ENCODE measurements around the gene CYP1B1. TPM values are rescaled to one million over a fixed set of nuclear protein-coding genes. Genes with fewer than 3 reads are reported as not detected.

The CYP1B1 gene
- total and polyA plus RNA-seq, 2 of the 13 experiments (the other 11 are each of a cell fraction or from before 2014, with no cell fraction given) = not detected

DNA sequence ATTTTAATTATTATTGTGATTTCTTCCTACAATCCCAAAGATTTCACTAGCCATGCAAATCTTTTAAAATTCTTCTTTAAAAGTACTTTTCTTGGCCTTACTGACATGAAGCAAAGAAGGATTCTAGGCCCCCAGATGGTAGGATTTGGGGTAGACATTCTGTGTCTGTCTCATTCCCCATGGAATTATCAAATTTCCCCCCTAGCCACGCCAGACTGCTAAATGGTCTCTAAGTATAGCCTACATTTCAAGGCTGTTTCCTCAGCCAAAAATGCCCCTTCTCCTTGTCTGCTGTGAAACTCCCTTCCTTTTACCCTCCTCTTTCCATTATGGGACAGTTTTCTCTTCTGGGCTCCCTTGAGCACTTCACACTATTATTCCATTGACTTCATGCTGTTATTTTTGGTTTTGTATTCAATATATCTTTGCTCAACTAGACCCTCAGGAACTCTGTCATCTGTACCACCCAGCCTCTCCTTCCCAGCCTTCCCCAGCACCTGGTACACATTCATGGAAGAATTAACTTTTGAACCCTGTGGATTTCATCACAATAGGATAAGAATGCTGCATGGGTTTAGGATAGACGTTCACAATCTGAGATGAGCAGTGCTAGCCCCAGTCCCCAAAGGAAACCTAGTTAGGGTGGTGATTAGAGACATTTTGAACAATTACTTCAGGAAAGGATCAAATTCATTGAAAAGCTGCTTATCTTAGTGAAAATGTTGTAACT lies 21.5 kb upstream of the CYP1B1 start:
- in situ Hi-C loops (cut with HindIII; ENCODE audit: extremely low pct_ligation_motif_present, low pct_unique_long_range_greater_than_20kb) (no loop called here), intact Hi-C loops (cut with micrococcal nuclease; ENCODE audit: unreplicated experiment) (no loop called here)
- no peaks in the 10 kb centered on the region for H3K79me2 ChIP-seq (ENCODE audit: insufficient read depth, low read length)
- ChIA-PET POLR2A (no interaction called here), CTCF (ENCODE audit: low intra/inter-chr PET ratio, low total read pairs) (no interaction called here)
- DNase-seq (ENCODE audit: low spot score) (no peak), ATAC-seq (no peak), FAIRE-seq (no peak)
- 2% methylated on average over 2 of the region's 2 CpGs for WGBS (ENCODE audit: low lambda C conversion rate)
- H3K36me3 ChIP-seq (replicated peaks in 1 of 2; ENCODE audit: control insufficient read depth in 1 of 2, insufficient read depth in 2 of 2, low read length in 2 of 2) = no peaks in the 10 kb centered on the region
- H3K4me1 ChIP-seq (ENCODE audit: insufficient read depth, low read length) = peaks cover 3% of the 10 kb centered on the region; the same call in 1 of the 2 replicates
- peaks cover 0 to 29% of the 10 kb centered on the region in 2 experiments; a peak in 3 of 5 replicates for H3K27me3 ChIP-seq (ENCODE audit: control insufficient read depth in 1 of 2, insufficient read depth in 2 of 2, low read length in 2 of 2)
- no peaks in the 10 kb centered on the region for H4K20me1 ChIP-seq (ENCODE audit: insufficient read depth, low read length)
- BruUV-seq (replicated peaks) = no TSS peak
- TF ChIP-seq ZNF260 (CRISPR knock-in tag; IDR thresholded peaks at IDR 0.05; ENCODE audit: borderline replicate concordance, low read depth) (no peak), ZNF251 (CRISPR knock-in tag; IDR thresholded peaks at IDR 0.05) (no peak), ZNF883 (CRISPR knock-in tag; IDR thresholded peaks at IDR 0.05; ENCODE audit: not compliant biosample characterization) (no peak), SKI (IDR thresholded peaks at IDR 0.05; ENCODE audit: partially characterized antibody) (no peak), POLR2G (IDR thresholded peaks at IDR 0.05; ENCODE audit: low read depth, low read length) (no peak), IRF2 (CRISPR knock-in tag; IDR thresholded peaks at IDR 0.05) (no peak), ZFAT (CRISPR knock-in tag; conservative IDR thresholded peaks at IDR 0.05) (no peak), ZNF12 (CRISPR knock-in tag; IDR thresholded peaks at IDR 0.05) (no peak), CAMTA2 (CRISPR knock-in tag; IDR thresholded peaks at IDR 0.05; ENCODE audit: borderline replicate concordance) (no peak)
- TF ChIP-seq, protein P1, sequence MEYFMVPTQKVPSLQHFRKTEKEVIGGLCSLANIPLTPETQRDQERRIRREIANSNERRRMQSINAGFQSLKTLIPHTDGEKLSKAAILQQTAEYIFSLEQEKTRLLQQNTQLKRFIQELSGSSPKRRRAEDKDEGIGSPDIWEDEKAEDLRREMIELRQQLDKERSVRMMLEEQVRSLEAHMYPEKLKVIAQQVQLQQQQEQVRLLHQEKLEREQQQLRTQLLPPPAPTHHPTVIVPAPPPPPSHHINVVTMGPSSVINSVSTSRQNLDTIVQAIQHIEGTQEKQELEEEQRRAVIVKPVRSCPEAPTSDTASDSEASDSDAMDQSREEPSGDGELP (IDR thresholded peaks at IDR 0.05; ENCODE audit: borderline replicate concordance, low read depth) = no peak
- TF ChIP-seq, protein P2, sequence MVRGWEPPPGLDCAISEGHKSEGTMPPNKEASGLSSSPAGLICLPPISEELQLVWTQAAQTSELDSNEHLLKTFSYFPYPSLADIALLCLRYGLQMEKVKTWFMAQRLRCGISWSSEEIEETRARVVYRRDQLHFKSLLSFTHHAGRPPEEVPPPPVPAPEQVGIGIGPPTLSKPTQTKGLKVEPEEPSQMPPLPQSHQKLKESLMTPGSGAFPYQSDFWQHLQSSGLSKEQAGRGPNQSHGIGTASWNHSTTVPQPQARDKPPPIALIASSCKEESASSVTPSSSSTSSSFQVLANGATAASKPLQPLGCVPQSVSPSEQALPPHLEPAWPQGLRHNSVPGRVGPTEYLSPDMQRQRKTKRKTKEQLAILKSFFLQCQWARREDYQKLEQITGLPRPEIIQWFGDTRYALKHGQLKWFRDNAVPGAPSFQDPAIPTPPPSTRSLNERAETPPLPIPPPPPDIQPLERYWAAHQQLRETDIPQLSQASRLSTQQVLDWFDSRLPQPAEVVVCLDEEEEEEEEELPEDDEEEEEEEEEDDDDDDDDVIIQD (CRISPR knock-in tag; IDR thresholded peaks at IDR 0.05; ENCODE audit: low read depth) = no peak
- TF ChIP-seq, protein P3, sequence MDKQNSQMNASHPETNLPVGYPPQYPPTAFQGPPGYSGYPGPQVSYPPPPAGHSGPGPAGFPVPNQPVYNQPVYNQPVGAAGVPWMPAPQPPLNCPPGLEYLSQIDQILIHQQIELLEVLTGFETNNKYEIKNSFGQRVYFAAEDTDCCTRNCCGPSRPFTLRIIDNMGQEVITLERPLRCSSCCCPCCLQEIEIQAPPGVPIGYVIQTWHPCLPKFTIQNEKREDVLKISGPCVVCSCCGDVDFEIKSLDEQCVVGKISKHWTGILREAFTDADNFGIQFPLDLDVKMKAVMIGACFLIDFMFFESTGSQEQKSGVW (CRISPR knock-in tag; IDR thresholded peaks at IDR 0.05; ENCODE audit: borderline replicate concordance) = no peak
- no peak overlapping the region for H2AFZ ChIP-seq (ENCODE audit: low read length)
- H3K27ac ChIP-seq (ENCODE audit: extremely low read length, insufficient read depth, low read length) = no peak overlapping the region
- H3K4me2 ChIP-seq (ENCODE audit: low read depth, low read length) = no peak overlapping the region
- H3K9me3 ChIP-seq (ENCODE audit: low read length) = no peaks in the 10 kb centered on the region
- H3K4me3 ChIP-seq (replicated peaks in 1 of 3; ENCODE audit: insufficient read depth in 1 of 3, low read depth in 2 of 3, low read length in 3 of 3) = no peak overlapping the region
- H3K9ac ChIP-seq (ENCODE audit: insufficient read depth, low read depth, low read length) = no peak overlapping the region
